Lower leg skin (tissue), 4 donors: ENCODE data around the gene IL36G. TPM values are rescaled to one million over a fixed set of nuclear protein-coding genes. Genes with fewer than 3 reads are reported as not detected.

Experiments used
- DNase-seq, 2 donors: peaks; one replicate each; pipeline ENCODE4 v3.0.0-alpha.2; 2019; ENCODE audit warnings: low spot score in 2 of 2
- H3K4me3 ChIP-seq: fragments of 200-600 bp; sonication (generic); 2 replicates; pipeline ENCODE4 v1.5.1; 2017; ENCODE audit warnings: mild to moderate bottlenecking, low read depth; ENCODE audit not compliant: poor library complexity, severe bottlenecking
- POLR2A ChIP-seq, 2 donors: fragments of 450-650 bp; IDR thresholded peaks; one replicate each; pipeline ENCODE4 v1.6.1; 2016 to 2017; ENCODE audit warnings: antibody characterized with exemption in 2 of 2, mild to moderate bottlenecking in 1 of 2, moderate library complexity in 1 of 2
- WGBS, 2 donors: methylation state at CpG; one replicate each; pipeline ENCODE4 v1.1.5; 2018; 5-methylcytosine and 5-hydroxymethylcytosine counted together
- intact Hi-C: fragments of 100-400 bp; cut with DNase I; formaldehyde crosslinking; loops from one replicate; pipeline ENCODE4 v1.15.0; 2023; ENCODE audit warnings: low total_unique reads
- total RNA-seq, 4 donors: library from RNA; depleted of rRNA; stranded (reverse); fragments of >200 nt; gene quantifications; one replicate each; pipeline ENCODE4 v1.1.0, GENCODE V29; 2016
- TF ChIP-seq, protein P1 (sequence below), 3 donors: fragments of 450-650 bp; IDR thresholded peaks; one replicate each; pipeline ENCODE4 v1.5.1; 2016; ENCODE audit warnings: antibody characterized with exemption in 3 of 3, mild to moderate bottlenecking in 3 of 3, moderate library complexity in 2 of 3

The IL36G gene
- total RNA-seq, 4 donors from 2014 or later: 19.1 to 65.1 (median 24.5) TPM

DNA sequence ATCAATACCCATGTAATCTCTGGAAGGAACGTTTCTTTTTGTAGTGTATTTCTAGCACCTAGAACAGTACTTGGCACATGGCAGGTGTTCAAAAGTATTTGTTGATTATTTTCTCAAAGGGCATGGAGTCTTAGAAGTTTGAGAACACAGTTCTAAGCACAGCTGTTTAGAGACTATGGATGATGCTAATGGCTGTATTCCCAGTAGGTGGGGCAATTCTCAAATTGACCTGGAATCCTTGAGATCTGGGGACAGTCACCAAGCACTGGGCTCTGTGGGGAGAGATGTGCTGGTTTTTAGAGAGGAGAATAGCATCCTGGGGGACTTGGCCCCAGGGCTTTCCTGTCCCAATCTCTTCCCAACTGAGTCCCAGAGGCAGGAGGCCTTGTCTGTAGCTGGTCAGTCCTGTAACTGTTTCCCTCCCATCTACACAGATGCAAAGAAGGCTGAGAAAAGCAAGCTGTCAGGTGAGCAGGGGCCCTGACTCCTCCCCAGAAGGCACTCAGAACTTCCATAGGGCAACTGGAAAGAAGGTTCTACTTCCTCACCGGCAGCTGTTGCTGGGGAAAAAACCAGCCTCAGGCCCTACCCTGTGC, 17.5 kb upstream of the IL36G start:
- H3K4me3 ChIP-seq: no peak overlapping the region
- intact Hi-C loops: no loop called here
- no peak for DNase-seq
- WGBS, 2 donors: 56 to 83% methylated on average over 2 of the region's 2 CpGs
- TF ChIP-seq, protein P1, sequence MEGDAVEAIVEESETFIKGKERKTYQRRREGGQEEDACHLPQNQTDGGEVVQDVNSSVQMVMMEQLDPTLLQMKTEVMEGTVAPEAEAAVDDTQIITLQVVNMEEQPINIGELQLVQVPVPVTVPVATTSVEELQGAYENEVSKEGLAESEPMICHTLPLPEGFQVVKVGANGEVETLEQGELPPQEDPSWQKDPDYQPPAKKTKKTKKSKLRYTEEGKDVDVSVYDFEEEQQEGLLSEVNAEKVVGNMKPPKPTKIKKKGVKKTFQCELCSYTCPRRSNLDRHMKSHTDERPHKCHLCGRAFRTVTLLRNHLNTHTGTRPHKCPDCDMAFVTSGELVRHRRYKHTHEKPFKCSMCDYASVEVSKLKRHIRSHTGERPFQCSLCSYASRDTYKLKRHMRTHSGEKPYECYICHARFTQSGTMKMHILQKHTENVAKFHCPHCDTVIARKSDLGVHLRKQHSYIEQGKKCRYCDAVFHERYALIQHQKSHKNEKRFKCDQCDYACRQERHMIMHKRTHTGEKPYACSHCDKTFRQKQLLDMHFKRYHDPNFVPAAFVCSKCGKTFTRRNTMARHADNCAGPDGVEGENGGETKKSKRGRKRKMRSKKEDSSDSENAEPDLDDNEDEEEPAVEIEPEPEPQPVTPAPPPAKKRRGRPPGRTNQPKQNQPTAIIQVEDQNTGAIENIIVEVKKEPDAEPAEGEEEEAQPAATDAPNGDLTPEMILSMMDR (IDR thresholded peaks at IDR 0.05): no peak
- TF ChIP-seq POLR2A (IDR thresholded peaks at IDR 0.05): no peak

- intact Hi-C loops: no loop called here
- no peak for DNase-seq
- H3K4me3 ChIP-seq: no peak overlapping the region
- no peak for TF ChIP-seq POLR2A (IDR thresholded peaks at IDR 0.05)
- TF ChIP-seq, protein P1 (IDR thresholded peaks at IDR 0.05): no peak
- 74 to 84% methylated on average over 3 of the region's 3 CpGs for WGBS, 2 donors
These were observed 15.3 kb upstream of the IL36G start for GRCh38 chr2:112962308-112963175.

DNA sequence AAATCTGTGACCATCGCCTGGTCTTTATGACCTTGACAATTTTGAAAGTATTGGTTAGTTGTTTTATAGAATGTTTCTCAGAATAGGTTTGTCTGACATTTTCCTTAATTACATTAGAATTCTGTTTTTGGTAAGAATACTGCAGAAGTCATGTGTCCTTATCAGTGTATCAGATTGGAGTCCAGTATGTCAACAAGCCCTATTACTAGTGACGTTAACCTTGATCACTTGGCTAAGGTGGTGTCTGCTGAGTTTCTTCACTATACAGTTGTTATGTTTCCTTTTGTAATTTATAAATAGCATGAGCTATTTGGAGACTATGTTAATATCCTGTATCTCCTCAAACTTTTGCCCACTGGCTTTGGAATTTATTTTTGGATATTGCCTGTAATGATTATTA, 10.8 kb upstream of the IL36G start:
- TF ChIP-seq, protein P1 (IDR thresholded peaks at IDR 0.05): no peak
- DNase-seq: no peak
- 83 to 89% methylated on average over 2 of the region's 2 CpGs for WGBS, 2 donors
- H3K4me3 ChIP-seq: no peak overlapping the region
- intact Hi-C loops: no loop called here

- H3K4me3 ChIP-seq: no peak overlapping the region
- no peak for TF ChIP-seq POLR2A (IDR thresholded peaks at IDR 0.05)
- TF ChIP-seq, protein P1 (IDR thresholded peaks at IDR 0.05): no peak
- DNase-seq: no peak
- WGBS, 2 donors: 81 to 82% methylated on average over 5 of the region's 5 CpGs
- intact Hi-C loops: no loop called here
These were observed 5.3 kb upstream of the IL36G start for GRCh38 chr2:112972423-112973086.

- 51 to 80% methylated on average over 2 of the region's 2 CpGs for WGBS, 2 donors
- no peak for DNase-seq
- no peak overlapping the region for H3K4me3 ChIP-seq
- intact Hi-C loops: no loop called here
- TF ChIP-seq, protein P1 (IDR thresholded peaks at IDR 0.05): no peak
- TF ChIP-seq POLR2A (IDR thresholded peaks at IDR 0.05): no peak
These were observed 4.7 kb upstream of the IL36G start for GRCh38 chr2:112973156-112973555.
